SU-DHL-6 (cell line): Measurements from ENCODE around the gene NPIPA7.
"Not testable (repeated sequence)": the region's sequence is repeated elsewhere in the genome, so short reads cannot be mapped to it uniquely, and the experiment has no call there.

Experiments used
- H2AFZ ChIP-seq: fragments of 200-600 bp; sonication (generic); 2 replicates; pipeline ENCODE4 v1.6.1; 2014; ENCODE audit warnings: low read depth, mild to moderate bottlenecking, moderate library complexity, mixed read lengths, antibody characterized with exemption, low read length; ENCODE audit not compliant: severe bottlenecking
- H3F3A ChIP-seq: fragments of 200-600 bp; shearing (Covaris generic); 2 replicates; pipeline ENCODE4 v1.6.0; 2016; ENCODE audit warnings: antibody characterized with exemption, mild to moderate bottlenecking; ENCODE audit not compliant: insufficient read depth
- H3K27ac ChIP-seq: fragments of 200-600 bp; sonication (generic); 2 replicates; pipeline ENCODE4 v1.5.1; 2016; ENCODE audit warnings: low read depth, mild to moderate bottlenecking, low read length, moderate library complexity, mixed read lengths
- H3K27me3 ChIP-seq: fragments of 200-600 bp; sonication (generic), shearing (Covaris generic); 2 replicates; pipeline ENCODE4 v1.6.0; 2014; ENCODE audit warnings: mild to moderate bottlenecking, low read length
- H3K36me3 ChIP-seq: fragments of 200-600 bp; sonication (generic); 2 replicates; pipeline ENCODE4 v1.6.1; 2014; ENCODE audit warnings: mild to moderate bottlenecking, low read length, mixed read lengths
- H3K4me2 ChIP-seq: fragments of 300-600, 200-600 bp; shearing (Covaris generic), sonication (generic); 2 replicates; pipeline ENCODE4 v1.6.0; 2014; ENCODE audit warnings: low read length, low read depth, mild to moderate bottlenecking; ENCODE audit not compliant: poor library complexity, severe bottlenecking
- H3K4me3 ChIP-seq: fragments of 200-600 bp; sonication (generic); 2 replicates; pipeline ENCODE4 v1.5.1; 2014; ENCODE audit warnings: antibody characterized with exemption, low read length, mild to moderate bottlenecking, mixed read lengths; ENCODE audit not compliant: insufficient read depth, poor library complexity, severe bottlenecking
- H3K79me2 ChIP-seq: fragments of 200-600 bp; sonication (generic); 2 replicates; pipeline ENCODE4 v1.6.1; 2014; ENCODE audit warnings: mild to moderate bottlenecking, low read length, moderate library complexity; ENCODE audit not compliant: insufficient read depth
- H3K9ac ChIP-seq: fragments of 200-600 bp; sonication (generic); 2 replicates; pipeline ENCODE4 v1.7.0; 2014; ENCODE audit warnings: mild to moderate bottlenecking, low read length
- H3K9me2 ChIP-seq: fragments of 200-600 bp; sonication (generic); replicated peaks from 2 replicates; pipeline ENCODE4 v1.6.1; 2014; ENCODE audit warnings: low read length; ENCODE audit not compliant: insufficient read depth
- H3K9me3 ChIP-seq: fragments of 200-600 bp; sonication (generic); 2 replicates; pipeline ENCODE4 v1.6.1; 2014; ENCODE audit warnings: low read length, mixed read lengths; ENCODE audit not compliant: insufficient read depth
- H4K20me1 ChIP-seq: fragments of 200-600 bp; sonication (generic); 2 replicates; pipeline ENCODE4 v1.6.1; 2014; ENCODE audit warnings: low read depth, mild to moderate bottlenecking, antibody characterized with exemption, low read length, moderate library complexity, mixed read lengths

NPIPA7 gene

DNA sequence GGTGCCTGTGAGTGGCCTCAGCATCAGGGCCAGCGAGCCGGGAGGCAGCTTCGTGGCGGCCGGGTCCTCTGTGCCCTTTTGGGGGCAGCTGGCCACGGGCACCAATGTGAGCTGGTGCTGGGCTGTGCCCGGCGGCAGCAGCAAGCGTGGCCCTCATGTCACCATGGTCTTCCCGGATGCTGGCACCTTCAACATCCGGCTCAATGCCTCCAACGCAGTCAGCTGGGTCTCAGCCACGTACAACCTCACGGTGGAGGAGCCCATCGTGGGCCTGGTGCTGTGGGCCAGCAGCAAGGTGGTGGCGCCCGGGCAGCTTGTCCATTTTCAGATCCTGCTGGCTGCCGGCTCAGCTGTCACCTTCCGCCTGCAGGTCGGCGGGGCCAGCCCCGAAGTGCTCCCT, 13.1 kb upstream of the NPIPA7 start:
- H3F3A ChIP-seq, H3K27ac ChIP-seq, H3K4me3 ChIP-seq, H3K9me3 ChIP-seq, H3K9ac ChIP-seq, H3K79me2 ChIP-seq, H4K20me1 ChIP-seq, H3K36me3 ChIP-seq, H3K27me3 ChIP-seq, H2AFZ ChIP-seq, H3K4me2 ChIP-seq, H3K9me2 ChIP-seq: not testable (repeated sequence)

DNA sequence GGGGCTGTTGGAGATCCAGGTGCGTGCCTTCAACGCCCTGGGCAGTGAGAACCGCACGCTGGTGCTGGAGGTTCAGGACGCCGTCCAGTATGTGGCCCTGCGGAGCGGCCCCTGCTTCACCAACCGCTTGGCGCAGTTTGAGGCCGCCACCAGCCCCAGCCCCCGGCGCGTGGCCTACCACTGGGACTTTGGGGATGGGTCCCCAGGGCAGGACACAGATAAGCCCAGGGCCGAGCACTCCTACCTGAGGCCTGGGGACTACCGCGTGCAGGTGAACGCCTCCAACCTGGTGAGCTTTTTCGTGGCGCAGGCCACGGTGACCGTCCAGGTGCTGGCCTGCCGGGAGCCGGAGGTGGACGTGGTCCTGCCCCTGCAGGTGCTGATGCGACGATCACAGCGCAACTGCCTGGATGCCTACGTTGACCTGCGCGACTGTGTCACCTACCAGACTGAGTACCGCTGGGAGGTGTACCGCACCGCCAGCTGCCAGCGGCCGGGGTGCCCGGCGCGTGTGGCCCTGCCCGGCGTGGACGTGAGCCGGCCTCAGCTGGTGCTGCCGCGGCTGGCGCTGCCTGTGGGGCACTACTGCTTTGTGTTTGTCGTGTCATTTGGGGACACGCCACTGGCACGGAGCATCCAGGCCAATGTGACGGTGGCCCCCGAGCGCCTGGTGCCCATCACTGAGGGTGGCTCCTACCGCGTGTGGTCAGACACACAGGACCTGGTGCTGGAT, 12.2 kb upstream of the NPIPA7 start:
- H3K27me3 ChIP-seq, H3F3A ChIP-seq, H4K20me1 ChIP-seq, H3K9me2 ChIP-seq, H3K27ac ChIP-seq, H3K4me2 ChIP-seq, H2AFZ ChIP-seq, H3K9me3 ChIP-seq, H3K36me3 ChIP-seq, H3K4me3 ChIP-seq, H3K9ac ChIP-seq, H3K79me2 ChIP-seq: not testable (repeated sequence)

DNA sequence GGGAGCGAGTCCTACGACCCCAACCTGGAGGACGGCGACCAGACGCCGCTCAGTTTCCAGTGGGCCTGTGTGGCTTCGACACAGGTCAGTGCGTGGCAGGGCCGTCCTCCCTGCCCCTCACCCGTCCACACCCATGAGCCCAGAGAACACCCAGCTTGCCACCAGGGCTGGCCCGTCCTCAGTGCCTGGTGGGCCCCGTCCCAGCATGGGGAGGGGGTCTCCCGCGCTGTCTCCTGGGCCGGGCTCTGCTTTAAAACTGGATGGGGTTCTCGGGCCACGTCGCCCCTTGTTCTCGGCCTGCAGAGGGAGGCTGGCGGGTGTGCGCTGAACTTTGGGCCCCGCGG, 11.7 kb upstream of the NPIPA7 start:
- not testable (repeated sequence) for H2AFZ ChIP-seq, H3K4me2 ChIP-seq, H3K36me3 ChIP-seq, H3F3A ChIP-seq, H4K20me1 ChIP-seq, H3K9ac ChIP-seq, H3K79me2 ChIP-seq, H3K9me3 ChIP-seq, H3K27ac ChIP-seq, H3K9me2 ChIP-seq, H3K4me3 ChIP-seq, H3K27me3 ChIP-seq

GRCh38 chr16:16369081-16369856, 9.7 kb upstream of the NPIPA7 start:
- not testable (repeated sequence) for H3K36me3 ChIP-seq, H3K4me3 ChIP-seq, H3K27ac ChIP-seq, H3K9me3 ChIP-seq, H3K27me3 ChIP-seq, H4K20me1 ChIP-seq, H3K79me2 ChIP-seq, H3K9ac ChIP-seq, H3F3A ChIP-seq, H3K9me2 ChIP-seq, H2AFZ ChIP-seq, H3K4me2 ChIP-seq

GRCh38 chr16:16371136-16371735, 7.7 kb upstream of the NPIPA7 start:
- not testable (repeated sequence) for H3K27ac ChIP-seq, H3F3A ChIP-seq, H2AFZ ChIP-seq, H3K36me3 ChIP-seq, H3K4me3 ChIP-seq, H3K4me2 ChIP-seq, H4K20me1 ChIP-seq, H3K27me3 ChIP-seq, H3K9ac ChIP-seq, H3K9me3 ChIP-seq, H3K79me2 ChIP-seq, H3K9me2 ChIP-seq

DNA sequence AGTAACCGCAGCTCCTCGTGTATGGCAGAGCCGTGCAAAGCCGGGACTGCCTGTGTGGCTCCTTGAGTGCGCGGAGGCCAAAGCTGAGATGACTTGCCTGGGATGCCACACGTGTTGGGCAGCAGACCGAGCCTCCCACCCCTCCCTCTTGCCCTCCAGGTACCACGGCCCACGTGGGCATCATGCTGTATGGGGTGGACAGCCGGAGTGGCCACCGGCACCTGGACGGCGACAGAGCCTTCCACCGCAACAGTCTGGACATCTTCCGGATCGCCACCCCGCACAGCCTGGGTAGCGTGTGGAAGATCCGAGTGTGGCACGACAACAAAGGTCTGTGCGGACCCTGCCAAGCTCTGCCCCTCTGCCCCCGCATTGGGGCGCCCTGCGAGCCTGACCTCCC, 4.7 kb upstream of the NPIPA7 start:
- H3K27me3 ChIP-seq, H4K20me1 ChIP-seq, H3K4me2 ChIP-seq, H3K9me2 ChIP-seq, H3K4me3 ChIP-seq, H3K9me3 ChIP-seq, H3K9ac ChIP-seq, H3K36me3 ChIP-seq, H2AFZ ChIP-seq, H3K27ac ChIP-seq, H3F3A ChIP-seq, H3K79me2 ChIP-seq: not testable (repeated sequence)

GRCh38 chr16:16399685-16400084, 20.7 kb downstream of the NPIPA7 start:
- H3K9me3 ChIP-seq, H3F3A ChIP-seq, H4K20me1 ChIP-seq, H3K36me3 ChIP-seq, H3K9ac ChIP-seq, H2AFZ ChIP-seq, H3K27ac ChIP-seq, H3K4me3 ChIP-seq, H3K27me3 ChIP-seq, H3K4me2 ChIP-seq, H3K79me2 ChIP-seq, H3K9me2 ChIP-seq: not testable (repeated sequence)

- not testable (repeated sequence) for H3F3A ChIP-seq, H3K27ac ChIP-seq, H3K27me3 ChIP-seq, H3K4me3 ChIP-seq, H3K79me2 ChIP-seq, H3K9me2 ChIP-seq, H4K20me1 ChIP-seq, H3K9me3 ChIP-seq, H2AFZ ChIP-seq, H3K4me2 ChIP-seq, H3K9ac ChIP-seq, H3K36me3 ChIP-seq
Observed at GRCh38 chr16:16402333-16402732, 23.4 kb downstream of the NPIPA7 start.
